Stimulated activated effector memory CD8-positive, alpha-beta T cell treated with anti-CD3 and anti-CD28 coated beads, Interleukin-12 subunit alpha, Interleukin-12 subunit beta, amount 100 ng/mL, for 72 hours (primary cell): ENCODE measurements around the gene PTPRN.
"Not testable (repeated sequence)": the region's sequence is repeated elsewhere in the genome, so short reads cannot be mapped to it uniquely, and the experiment has no call there.

Experiments
- ATAC-seq: fragments of 150-1000 bp; cut with Tn5 transposase; 2 replicates; pipeline ENCODE4 v1.10.0; 2021
- DNase-seq, 2 donors: peaks; one replicate each; pipeline ENCODE4 v3.0.0; 2021 to 2022; ENCODE audit warnings: low spot score in 2 of 2
- H3K27ac Mint-ChIP-seq: one replicate; pipeline ENCODE4 v1.8.0; 2022; ENCODE audit warnings: mild to moderate bottlenecking, mixed read lengths
- H3K36me3 Mint-ChIP-seq: one replicate; pipeline ENCODE4 v1.8.0; 2022; ENCODE audit warnings: mild to moderate bottlenecking, mixed read lengths
- H3K4me1 Mint-ChIP-seq: one replicate; pipeline ENCODE4 v1.8.0; 2022; ENCODE audit warnings: mixed read lengths
- H3K4me3 Mint-ChIP-seq: one replicate; pipeline ENCODE4 v1.8.0; 2022; ENCODE audit warnings: mild to moderate bottlenecking, mixed read lengths
- H3K9me3 Mint-ChIP-seq: one replicate; pipeline ENCODE4 v1.8.0; 2022; ENCODE audit warnings: mixed read lengths

PTPRN gene

GRCh38 chr2:219296142-219296541 lies 13.1 kb downstream of the PTPRN start:
- H3K4me1 Mint-ChIP-seq: peaks cover 26% of the 10 kb centered on the region

GRCh38 chr2:219294356-219295351 lies 14.5 kb downstream of the PTPRN start:
- peak; percentile 91 to 92 for DNase-seq
- Mint-ChIP-seq H3K4me3 (peak overlapping the region; percentile 68), H3K4me1 (peaks cover 26% of the 10 kb centered on the region), H3K27ac (peak overlapping the region; percentile 70), H3K36me3 (peaks cover 7% of the 10 kb centered on the region), H3K9me3 (no peaks in the 10 kb centered on the region)
- peak; percentile 89 for ATAC-seq

More at GRCh38 chr2:219296142-219296541, 13.1 kb downstream of the PTPRN start:
- H3K36me3 Mint-ChIP-seq: peaks cover 7% of the 10 kb centered on the region
- H3K4me3 Mint-ChIP-seq: no peak overlapping the region
- ATAC-seq (no peak), DNase-seq (no peak)
- H3K9me3 Mint-ChIP-seq: no peaks in the 10 kb centered on the region
- H3K27ac Mint-ChIP-seq: no peak overlapping the region

DNA sequence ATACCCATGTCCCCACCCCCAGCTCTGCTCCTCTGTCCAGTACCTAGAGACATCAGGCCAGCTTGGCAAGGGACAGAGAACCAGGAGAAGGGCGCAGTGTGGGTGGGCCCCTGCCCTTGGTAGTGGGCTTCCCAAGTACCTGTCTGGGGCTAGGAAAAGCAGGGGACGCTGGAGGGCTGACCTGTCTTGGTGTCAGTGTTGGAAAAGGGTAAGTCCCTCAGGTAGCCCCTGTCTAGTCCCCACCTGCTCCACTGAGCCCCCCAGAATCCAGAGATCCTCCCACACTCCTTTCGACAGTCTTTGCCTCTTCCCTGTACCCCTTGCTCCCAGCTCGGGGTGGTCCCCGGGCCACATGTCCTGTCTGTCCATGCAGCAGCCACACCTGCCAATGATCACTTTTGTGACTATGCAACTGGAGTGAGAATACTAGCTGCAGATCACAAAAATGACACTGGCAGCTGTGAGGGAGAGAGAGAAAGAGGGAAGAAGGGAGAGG lies 15.4 kb downstream of the PTPRN start:
- Mint-ChIP-seq H3K4me1 (peaks cover 26% of the 10 kb centered on the region), H3K9me3 (no peaks in the 10 kb centered on the region), H3K27ac (peak overlapping the region; percentile 70), H3K36me3 (peaks cover 2% of the 10 kb centered on the region), H3K4me3 (peak overlapping the region; percentile 68)
- ATAC-seq: no peak
- no peak for DNase-seq

DNA sequence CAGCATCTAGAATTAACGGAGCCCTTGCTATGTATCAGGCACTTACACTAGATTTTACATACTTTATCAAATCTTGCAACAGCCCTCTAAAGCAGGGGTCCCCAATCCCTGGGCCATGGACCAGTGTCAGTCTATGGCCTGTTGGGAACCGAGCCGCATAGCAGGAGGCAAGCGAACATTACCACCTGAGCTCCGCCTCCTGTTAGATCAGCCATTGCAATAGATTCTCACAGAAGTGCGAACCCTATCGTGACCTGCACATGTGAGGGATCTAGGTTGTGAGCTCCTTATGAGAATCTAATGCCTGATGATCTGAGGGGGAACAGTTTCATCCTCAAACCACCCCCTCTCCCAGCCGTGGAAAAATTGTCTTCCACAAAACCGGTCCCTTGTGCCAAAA lies 16.6 kb downstream of the PTPRN start:
- no peaks in the 10 kb centered on the region for H3K9me3 Mint-ChIP-seq
- no peak overlapping the region for H3K4me3 Mint-ChIP-seq
- H3K27ac Mint-ChIP-seq: no peak overlapping the region
- peaks cover 20% of the 10 kb centered on the region for H3K4me1 Mint-ChIP-seq
- DNase-seq: no peak
- no peaks in the 10 kb centered on the region for H3K36me3 Mint-ChIP-seq
- ATAC-seq: no peak

GRCh38 chr2:219291910-219292490 lies 17.2 kb downstream of the PTPRN start:
- ATAC-seq (no peak), DNase-seq (no peak)
- Mint-ChIP-seq H3K27ac (no peak overlapping the region), H3K4me1 (peaks cover 20% of the 10 kb centered on the region), H3K9me3 (no peaks in the 10 kb centered on the region), H3K4me3 (no peak overlapping the region), H3K36me3 (no peaks in the 10 kb centered on the region)

GRCh38 chr2:219291394-219291793 lies 17.8 kb downstream of the PTPRN start:
- Mint-ChIP-seq H3K4me3 (no peak overlapping the region), H3K4me1 (peaks cover 24% of the 10 kb centered on the region), H3K27ac (no peak overlapping the region), H3K9me3 (no peaks in the 10 kb centered on the region), H3K36me3 (no peaks in the 10 kb centered on the region)
- ATAC-seq (no peak), DNase-seq (no peak)

GRCh38 chr2:219290381-219291171 lies 18.6 kb downstream of the PTPRN start:
- no peak overlapping the region for H3K27ac Mint-ChIP-seq

DNA sequence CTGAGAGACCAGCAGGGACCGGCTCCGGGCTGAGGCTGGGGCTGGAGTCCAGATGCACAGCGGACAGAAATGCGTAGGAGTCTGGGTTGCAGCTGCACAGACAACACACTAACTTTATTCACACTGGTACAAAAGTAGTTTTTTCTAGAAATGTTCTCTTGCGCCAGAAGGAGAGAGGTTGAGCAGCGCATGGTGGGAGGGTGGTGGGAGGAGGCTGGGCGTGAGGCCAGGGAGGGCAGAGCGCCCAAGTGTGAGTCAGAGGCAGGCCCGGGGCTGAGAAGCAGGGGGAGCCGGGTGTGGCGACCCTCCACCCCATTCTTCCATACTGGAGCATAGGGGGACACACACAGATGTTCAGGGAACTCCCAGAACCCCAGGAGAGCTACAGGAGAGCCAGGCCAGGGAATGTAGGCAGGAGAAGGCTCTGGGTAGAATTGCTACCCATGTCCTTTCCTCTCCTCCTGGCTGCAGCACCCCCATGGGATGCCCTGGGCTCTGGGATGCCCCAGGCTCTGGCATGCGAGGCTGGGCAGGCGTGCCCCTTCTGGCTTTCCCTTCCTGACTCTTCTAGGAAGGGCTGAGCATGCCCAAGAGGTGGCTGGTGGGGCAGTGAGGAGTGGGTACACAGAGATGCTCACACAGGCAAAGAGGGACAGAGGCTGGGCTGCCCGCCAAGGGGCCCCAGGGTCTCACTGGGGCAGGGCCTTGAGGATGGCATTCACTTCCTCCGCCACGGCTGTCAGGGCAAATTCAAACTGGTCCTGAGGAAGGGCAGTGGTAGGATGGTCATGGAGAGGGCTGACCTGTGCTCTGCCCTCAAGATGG lies 19.5 kb downstream of the PTPRN start:
- Mint-ChIP-seq H3K27ac (no peak overlapping the region), H3K9me3 (no peaks in the 10 kb centered on the region), H3K4me3 (no peak overlapping the region), H3K4me1 (peaks cover 25% of the 10 kb centered on the region), H3K36me3 (peaks cover 13% of the 10 kb centered on the region)
- ATAC-seq (no peak), DNase-seq (no peak)

More at GRCh38 chr2:219290381-219291171, 18.6 kb downstream of the PTPRN start:
- H3K4me3 Mint-ChIP-seq: no peak overlapping the region
- no peak for ATAC-seq
- H3K36me3 Mint-ChIP-seq: peaks cover 5% of the 10 kb centered on the region
- no peak for DNase-seq
- peaks cover 26% of the 10 kb centered on the region for H3K4me1 Mint-ChIP-seq
- H3K9me3 Mint-ChIP-seq: no peaks in the 10 kb centered on the region

DNA sequence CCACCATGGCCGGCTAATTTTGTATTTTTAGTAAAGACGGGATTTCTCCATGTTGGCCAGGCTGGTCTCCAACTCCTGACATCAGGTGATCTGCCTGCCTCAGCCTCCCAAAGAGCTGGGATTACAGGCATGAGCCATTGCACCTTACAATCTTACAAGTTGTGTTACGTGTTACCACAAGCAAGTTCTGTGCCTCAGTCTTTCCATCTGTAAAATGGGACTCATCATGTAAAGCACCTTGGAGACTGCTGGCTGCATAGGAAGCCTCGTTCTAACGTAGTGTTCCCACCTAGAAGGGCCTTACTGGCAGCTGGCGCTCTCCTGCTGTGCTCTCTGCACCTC lies 20.0 kb downstream of the PTPRN start:
- Mint-ChIP-seq H3K36me3 (peaks cover 19% of the 10 kb centered on the region), H3K9me3 (no peaks in the 10 kb centered on the region), H3K27ac (no peak overlapping the region), H3K4me1 (peaks cover 20% of the 10 kb centered on the region), H3K4me3 (no peak overlapping the region)
- DNase-seq: no peak
- no peak for ATAC-seq

- DNase-seq (no peak), ATAC-seq (no peak)
- H3K27ac Mint-ChIP-seq: peak overlapping the region; percentile 64
- H3K9me3 Mint-ChIP-seq: no peaks in the 10 kb centered on the region
- H3K4me1 Mint-ChIP-seq: peaks cover 28% of the 10 kb centered on the region
- no peak overlapping the region for H3K4me3 Mint-ChIP-seq
- peaks cover 33% of the 10 kb centered on the region for H3K36me3 Mint-ChIP-seq
Measured at GRCh38 chr2:219287580-219288265, 21.5 kb downstream of the PTPRN start.

DNA sequence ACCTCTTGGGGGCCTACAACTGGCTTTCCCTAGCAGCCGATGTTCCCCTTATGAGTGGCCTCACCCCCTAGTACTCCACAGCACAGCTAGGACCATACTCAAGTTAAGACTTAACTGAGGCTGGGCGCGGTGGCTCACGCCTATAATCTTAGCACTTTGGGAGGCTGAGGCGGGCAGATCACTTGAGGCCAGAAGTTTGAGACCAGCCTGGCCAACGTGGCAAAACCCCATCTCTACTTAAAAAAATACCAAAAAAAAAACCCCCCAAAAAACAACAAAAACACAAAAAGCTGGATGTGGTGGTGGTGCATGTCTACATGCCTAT lies 22.1 kb downstream of the PTPRN start:
- not testable (repeated sequence) for ATAC-seq, H3K9me3 Mint-ChIP-seq, DNase-seq, H3K4me3 Mint-ChIP-seq
- peaks cover 30% of the 10 kb centered on the region for H3K4me1 Mint-ChIP-seq
- H3K36me3 Mint-ChIP-seq: peaks cover 40% of the 10 kb centered on the region
- H3K27ac Mint-ChIP-seq: peak overlapping the region; percentile 64

DNA sequence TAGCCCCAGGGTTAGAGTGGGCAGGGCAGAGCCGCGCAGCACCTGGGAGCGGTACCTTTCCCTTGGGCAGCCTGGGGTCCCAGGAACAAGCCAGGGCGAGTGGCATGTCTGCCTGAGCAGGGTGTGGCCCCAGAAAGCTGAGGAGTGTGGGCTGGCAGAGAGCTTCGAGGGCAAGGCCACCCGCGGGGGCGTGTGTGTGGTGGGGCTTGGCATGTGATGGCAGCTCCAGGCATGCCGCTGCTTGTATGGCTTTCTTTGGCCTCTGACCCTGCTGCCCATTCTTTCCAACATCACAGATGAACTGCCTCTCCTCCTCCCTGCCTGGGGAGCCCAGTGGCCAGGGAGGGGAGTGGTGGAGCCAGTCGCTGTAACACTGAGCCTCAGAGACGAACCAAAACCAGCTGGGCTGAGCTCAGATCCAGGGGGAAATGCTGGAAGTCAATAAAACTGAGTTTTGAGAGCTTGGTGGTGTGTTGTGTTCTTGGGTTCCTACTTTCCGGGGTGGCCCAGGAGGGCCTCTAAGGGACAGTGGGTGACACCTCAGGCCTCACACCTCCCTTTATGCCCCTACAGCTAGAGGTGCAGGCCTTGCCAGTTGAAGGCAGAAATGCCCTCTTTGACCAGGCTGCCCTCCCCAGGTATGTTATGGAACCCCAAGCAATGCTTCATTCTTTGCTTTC lies 22.6 kb downstream of the PTPRN start:
- DNase-seq (no peak), ATAC-seq (no peak)
- Mint-ChIP-seq H3K4me3 (no peak overlapping the region), H3K4me1 (peaks cover 31% of the 10 kb centered on the region), H3K36me3 (peaks cover 45% of the 10 kb centered on the region), H3K27ac (peak overlapping the region; percentile 81), H3K9me3 (no peaks in the 10 kb centered on the region)

DNA sequence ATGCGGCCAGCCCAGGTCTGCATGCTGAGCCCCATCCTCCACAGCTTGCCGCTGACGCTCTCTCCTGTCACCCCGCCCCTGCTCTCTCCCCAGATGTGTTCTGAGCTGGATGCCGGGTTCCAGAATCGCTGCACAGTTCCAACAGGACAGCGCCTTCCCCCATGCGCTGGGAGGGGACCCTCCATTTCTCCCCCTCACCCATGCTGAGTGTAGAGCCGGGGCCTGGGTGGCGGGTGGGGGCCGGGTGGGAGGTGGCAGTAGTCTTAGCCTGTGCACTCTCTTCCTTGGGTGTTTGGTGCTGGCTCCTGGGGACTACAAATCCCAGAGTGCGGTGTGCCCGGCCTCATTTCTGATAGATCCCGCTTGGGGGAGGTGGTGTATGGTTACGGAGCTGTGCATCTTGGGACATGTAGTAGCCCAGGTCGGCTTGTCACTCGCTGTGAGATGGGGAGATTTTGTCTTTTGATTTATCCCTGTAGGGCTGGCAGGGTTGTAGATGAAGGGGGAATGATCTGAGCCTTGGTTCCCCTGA lies 23.2 kb downstream of the PTPRN start:
- ATAC-seq (no peak), DNase-seq (no peak)
- H3K27ac Mint-ChIP-seq: peak overlapping the region; percentile 81
- H3K4me3 Mint-ChIP-seq: no peak overlapping the region
- H3K36me3 Mint-ChIP-seq: peaks cover 51% of the 10 kb centered on the region
- H3K4me1 Mint-ChIP-seq: peaks cover 38% of the 10 kb centered on the region
- no peaks in the 10 kb centered on the region for H3K9me3 Mint-ChIP-seq
